Measurements from ENCODE around the gene SRXN1.

Gene SRXN1

DNA sequence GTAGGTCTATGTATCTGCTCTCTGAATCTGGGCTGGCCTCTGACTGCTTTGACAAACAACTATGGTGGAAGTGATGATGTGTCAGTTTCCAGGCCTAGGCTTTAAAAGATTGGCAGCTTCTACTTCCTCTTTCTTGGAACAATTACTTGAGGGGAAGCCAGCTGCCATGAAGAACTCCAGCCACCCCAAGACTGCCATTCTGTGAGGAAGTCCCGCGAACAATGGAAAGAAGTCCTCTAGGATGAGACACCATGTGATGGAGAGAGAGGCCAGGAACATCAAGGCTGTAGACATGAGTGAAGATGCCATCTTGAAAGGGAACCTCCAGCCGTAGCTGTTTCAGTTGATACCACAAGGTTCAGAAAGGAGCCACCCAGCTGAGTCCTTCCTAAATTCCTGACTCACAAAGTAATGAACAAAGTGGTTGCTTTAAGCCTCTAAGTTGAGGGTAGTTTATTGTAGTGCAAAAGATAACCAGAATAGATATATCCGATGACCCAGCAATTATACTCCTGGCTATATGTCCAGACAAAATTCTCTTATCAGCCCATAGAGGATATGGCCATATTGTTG, 27.6 kb downstream of the SRXN1 start:
- TF ChIP-seq, protein P1, sequence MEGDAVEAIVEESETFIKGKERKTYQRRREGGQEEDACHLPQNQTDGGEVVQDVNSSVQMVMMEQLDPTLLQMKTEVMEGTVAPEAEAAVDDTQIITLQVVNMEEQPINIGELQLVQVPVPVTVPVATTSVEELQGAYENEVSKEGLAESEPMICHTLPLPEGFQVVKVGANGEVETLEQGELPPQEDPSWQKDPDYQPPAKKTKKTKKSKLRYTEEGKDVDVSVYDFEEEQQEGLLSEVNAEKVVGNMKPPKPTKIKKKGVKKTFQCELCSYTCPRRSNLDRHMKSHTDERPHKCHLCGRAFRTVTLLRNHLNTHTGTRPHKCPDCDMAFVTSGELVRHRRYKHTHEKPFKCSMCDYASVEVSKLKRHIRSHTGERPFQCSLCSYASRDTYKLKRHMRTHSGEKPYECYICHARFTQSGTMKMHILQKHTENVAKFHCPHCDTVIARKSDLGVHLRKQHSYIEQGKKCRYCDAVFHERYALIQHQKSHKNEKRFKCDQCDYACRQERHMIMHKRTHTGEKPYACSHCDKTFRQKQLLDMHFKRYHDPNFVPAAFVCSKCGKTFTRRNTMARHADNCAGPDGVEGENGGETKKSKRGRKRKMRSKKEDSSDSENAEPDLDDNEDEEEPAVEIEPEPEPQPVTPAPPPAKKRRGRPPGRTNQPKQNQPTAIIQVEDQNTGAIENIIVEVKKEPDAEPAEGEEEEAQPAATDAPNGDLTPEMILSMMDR (IDR thresholded peaks at IDR 0.05; ENCODE audit: extremely low read depth, missing control alignments), result no peak
- no peak for DNase-seq (ENCODE audit: low spot score)

DNA sequence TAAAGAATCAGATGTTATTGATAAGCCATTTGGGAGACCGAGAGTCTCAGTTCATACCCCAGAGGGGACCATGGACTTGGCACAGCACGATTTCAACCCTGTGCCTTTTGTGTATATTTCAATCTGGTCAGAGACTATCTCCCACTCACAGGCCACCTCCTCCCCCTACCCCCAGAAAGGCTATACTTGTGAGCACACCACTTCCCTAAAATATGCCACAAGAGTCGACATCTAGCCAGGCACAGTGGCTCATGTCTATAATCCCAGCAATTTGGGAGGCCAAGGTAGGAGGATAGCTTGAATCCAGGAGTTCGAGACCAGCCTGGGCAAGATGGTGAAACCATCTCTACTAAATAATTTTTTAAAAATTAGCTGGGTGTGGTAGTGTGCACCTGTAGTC, 29.3 kb downstream of the SRXN1 start:
- DNase-seq (ENCODE audit: low spot score), result no peak
- TF ChIP-seq, protein P1 (IDR thresholded peaks at IDR 0.05; ENCODE audit: extremely low read depth, missing control alignments), result no peak

DNA sequence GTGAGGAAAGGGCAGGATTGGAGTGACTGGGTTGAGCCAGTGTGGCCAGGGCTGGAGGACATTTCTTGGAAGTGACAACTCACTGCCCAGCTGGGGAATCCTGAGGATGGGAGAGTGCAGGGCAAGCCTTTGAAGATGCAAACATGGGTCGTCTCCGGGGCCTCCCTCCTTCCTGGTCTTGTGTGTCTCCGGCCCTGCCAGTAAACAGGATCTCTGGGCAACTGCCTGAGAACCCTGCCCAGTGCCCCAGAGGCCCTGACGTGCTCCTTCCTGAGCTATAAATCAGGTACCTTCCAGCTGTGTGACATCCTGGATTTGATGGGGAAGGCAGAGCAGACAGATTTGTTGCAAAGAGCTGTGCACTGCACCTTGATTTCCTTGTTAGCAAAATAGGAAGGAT, 30.0 kb downstream of the SRXN1 start:
- TF ChIP-seq, protein P1 (IDR thresholded peaks at IDR 0.05; ENCODE audit: extremely low read depth, missing control alignments), result no peak
- no peak for DNase-seq (ENCODE audit: low spot score)

DNA sequence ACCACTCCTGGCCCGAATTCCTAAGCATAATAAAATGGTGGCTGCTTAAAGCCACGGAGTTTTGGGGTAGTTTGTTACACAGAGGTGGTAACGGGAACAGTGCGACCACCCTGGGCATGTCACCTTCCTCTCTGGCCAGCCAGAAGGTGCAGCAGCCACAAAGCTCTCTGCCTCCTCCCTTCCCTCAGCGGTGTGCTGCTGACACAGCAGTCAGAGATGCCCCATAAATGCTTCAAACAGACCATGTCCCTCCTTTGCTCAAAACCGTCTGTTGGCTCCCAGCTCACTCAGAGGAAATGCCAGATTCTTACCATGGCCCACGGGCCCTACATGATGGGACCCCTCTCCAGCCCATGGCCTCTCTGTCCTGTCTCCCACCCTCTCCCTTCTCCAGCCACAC, 30.8 kb downstream of the SRXN1 start:
- TF ChIP-seq, protein P1 (IDR thresholded peaks at IDR 0.05; ENCODE audit: extremely low read depth, missing control alignments), result no peak
- DNase-seq (ENCODE audit: low spot score), result no peak

DNA sequence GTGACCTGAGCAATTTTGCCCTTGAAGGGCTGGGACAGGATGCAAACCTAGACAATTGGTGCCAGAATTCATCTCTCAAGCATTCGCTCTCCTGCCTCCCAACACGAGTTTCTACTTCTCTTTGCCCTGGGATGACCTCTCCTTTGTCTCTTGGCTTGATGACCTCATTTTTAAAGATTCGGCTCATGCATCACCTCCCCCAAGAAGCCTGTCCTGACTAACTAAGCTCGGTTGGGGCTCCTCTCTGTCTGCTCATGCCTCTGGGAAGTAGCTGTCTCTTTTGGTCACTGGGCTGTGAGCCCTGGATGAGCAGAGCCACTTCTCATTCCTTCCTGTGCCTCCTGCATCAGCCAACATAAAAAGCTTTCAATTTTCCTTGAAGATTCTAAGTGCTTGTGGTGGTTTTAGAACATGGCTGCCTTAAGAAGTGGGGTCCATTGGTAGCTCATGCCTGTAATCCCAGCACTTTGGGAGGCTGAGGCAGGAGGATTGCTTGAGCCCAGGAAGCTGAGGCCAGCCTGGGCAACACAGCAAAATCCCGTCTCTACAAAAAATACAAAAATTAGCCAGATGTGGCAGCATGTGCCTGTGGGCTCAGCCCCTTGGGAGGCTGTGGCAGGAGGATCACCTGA, 31.8 kb downstream of the SRXN1 start:
- TF ChIP-seq, protein P1 (IDR thresholded peaks at IDR 0.05; ENCODE audit: extremely low read depth, missing control alignments), result no peak
- DNase-seq (ENCODE audit: low spot score), result no peak

- TF ChIP-seq, protein P1 (IDR thresholded peaks at IDR 0.05; ENCODE audit: extremely low read depth, missing control alignments), result no peak
- no peak for DNase-seq (ENCODE audit: low spot score)
Observed at GRCh38 chr20:620246-620645, 32.8 kb downstream of the SRXN1 start.

- DNase-seq (ENCODE audit: low spot score), result no peak
- TF ChIP-seq, protein P1 (IDR thresholded peaks at IDR 0.05; ENCODE audit: extremely low read depth, missing control alignments), result no peak
Observed at GRCh38 chr20:618980-619379, 34.0 kb downstream of the SRXN1 start.
